Activated CD4-positive, alpha-beta T cell treated with anti-CD3 and anti-CD28 coated beads, Interleukin-10, Interleukin-2, amounts not matched to agents 100 ng/mL and 50 ng/mL, durations not matched to agents 16 hours and 8 hours (primary cell): Measurements from ENCODE around the gene MATN3.
"Not testable (repeated sequence)": the region's sequence is repeated elsewhere in the genome, so short reads cannot be mapped to it uniquely, and the experiment has no call there.

Source experiments
- DNase-seq: peaks from one replicate; pipeline ENCODE4 v3.0.0-alpha.2; 2020

Gene MATN3, protein sequence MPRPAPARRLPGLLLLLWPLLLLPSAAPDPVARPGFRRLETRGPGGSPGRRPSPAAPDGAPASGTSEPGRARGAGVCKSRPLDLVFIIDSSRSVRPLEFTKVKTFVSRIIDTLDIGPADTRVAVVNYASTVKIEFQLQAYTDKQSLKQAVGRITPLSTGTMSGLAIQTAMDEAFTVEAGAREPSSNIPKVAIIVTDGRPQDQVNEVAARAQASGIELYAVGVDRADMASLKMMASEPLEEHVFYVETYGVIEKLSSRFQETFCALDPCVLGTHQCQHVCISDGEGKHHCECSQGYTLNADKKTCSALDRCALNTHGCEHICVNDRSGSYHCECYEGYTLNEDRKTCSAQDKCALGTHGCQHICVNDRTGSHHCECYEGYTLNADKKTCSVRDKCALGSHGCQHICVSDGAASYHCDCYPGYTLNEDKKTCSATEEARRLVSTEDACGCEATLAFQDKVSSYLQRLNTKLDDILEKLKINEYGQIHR

GRCh38 chr2:20012282-20013125, at the start of gene MATN3:
Gene MATN3 (minus strand): TSS chr2:20012668. CDS start chr2:20012631, 37 bp downstream.
- DNase-seq, result no peak

DNA sequence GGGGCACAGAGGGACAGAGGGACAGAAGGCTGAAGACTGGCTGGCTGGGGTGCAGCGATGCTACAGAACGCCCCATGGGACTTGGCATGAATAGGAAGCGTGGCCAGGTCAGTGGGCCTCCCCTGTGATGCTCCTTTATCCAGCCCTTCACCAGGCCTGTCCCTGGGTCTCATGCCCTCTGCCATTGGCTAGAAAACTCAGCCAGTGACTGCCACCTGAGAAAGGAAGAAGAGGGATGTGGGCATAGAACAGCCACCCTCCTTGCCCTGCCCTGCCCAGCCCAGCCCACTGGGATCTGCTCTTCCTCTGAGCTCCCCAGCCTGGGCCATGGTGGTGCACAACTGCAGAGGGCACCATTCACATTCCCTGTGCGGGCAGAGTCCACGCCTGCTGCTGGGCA, 49.5 kb upstream of the MATN3 start:
- DNase-seq, result no peak

GRCh38 chr2:20061476-20061875, 49.0 kb upstream of the MATN3 start:
- DNase-seq, result no peak

- DNase-seq, result no peak
Measured at GRCh38 chr2:20060106-20060505, 47.6 kb upstream of the MATN3 start.

- no peak for DNase-seq
Measured at GRCh38 chr2:20057268-20057667, 44.8 kb upstream of the MATN3 start.

DNA sequence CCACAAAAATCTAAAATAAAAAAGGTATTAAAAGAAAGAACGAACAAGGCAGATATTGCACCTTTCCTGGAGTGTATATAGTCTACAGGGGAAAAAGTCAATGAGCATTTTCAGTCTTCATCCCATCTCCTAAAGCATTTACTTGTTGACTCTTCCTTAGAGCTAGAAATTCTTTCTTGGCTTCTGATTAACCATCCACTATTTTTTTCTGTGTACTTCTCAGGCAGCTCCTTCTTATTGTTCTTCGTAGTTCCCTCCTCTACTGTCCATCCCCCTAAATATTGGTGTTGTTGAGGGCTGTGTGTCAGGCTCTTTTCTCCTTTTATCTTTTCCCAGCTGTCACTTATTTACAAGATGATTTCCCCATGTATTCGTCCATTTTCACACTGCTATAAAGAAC, 42.5 kb upstream of the MATN3 start:
- DNase-seq, result no peak

DNA sequence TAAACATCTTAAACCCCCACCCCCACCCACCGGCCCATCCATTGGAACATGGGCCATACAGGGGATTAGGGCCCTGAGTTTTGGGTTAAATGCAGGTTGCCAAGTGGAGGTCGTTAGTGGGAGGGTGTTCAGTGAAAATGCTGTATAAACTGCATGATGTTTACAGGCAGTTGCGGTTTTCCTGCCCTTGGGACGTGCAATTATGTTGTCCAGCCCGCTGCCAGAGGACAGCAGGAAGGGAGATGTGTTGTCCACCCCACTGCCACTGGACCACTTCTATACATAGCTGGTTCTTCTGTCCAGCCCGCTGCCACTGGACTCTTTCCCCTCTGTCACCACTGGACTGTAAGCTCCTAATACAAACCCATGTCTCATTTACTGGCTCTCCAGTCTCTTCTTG, 41.7 kb upstream of the MATN3 start:
- DNase-seq, result no peak

GRCh38 chr2:20052861-20053281, 40.4 kb upstream of the MATN3 start:
- no peak for DNase-seq

GRCh38 chr2:20052229-20052851, 39.9 kb upstream of the MATN3 start:
- DNase-seq, result no peak

GRCh38 chr2:20051532-20052228, 39.2 kb upstream of the MATN3 start, which contains the start of gene LAPTM4A:
Gene LAPTM4A (minus strand): TSS chr2:20051628. CDS start chr2:20051520, 108 bp downstream.
- peak; percentile 99 for DNase-seq

GRCh38 chr2:20050646-20051531, 38.4 kb upstream of the MATN3 start:
- DNase-seq, result peak; percentile 54

- peak; percentile 30 for DNase-seq
Measured at GRCh38 chr2:20050104-20050645, 37.7 kb upstream of the MATN3 start.

- no peak for DNase-seq
Measured at GRCh38 chr2:20049637-20050036, 37.2 kb upstream of the MATN3 start.

GRCh38 chr2:20048488-20049448, 36.3 kb upstream of the MATN3 start:
- no peak for DNase-seq

DNA sequence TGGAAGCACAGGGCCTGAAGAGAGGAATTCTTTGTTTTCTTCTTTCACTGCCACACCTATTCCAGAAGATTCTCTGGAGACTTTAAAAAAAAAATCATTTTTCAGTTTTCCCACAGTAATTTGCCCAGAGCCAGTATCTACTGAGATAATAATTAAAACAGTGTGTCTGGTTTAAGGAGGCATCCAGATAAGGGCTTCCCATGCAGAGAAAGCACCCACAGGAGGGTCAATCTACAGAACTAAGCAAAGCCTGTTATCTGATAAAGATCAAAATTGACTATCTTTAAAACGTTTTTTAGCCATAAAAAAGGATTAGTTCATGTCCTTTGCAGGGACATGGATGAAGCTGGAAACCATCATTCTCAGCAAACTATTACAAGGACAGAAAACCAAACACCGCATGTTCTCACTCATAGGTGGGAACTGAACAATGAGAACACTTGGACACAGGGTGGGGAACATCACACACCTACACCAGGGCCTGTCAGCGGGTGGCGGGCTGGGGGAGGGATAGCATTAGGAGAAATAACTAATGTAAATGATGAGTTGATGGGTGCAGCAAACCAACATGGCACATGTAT, 33.3 kb upstream of the MATN3 start:
- DNase-seq, result not testable (repeated sequence)

GRCh38 chr2:20044778-20045177, 32.3 kb upstream of the MATN3 start:
- DNase-seq, result no peak

GRCh38 chr2:20042531-20042930, 30.1 kb upstream of the MATN3 start:
- DNase-seq, result no peak

DNA sequence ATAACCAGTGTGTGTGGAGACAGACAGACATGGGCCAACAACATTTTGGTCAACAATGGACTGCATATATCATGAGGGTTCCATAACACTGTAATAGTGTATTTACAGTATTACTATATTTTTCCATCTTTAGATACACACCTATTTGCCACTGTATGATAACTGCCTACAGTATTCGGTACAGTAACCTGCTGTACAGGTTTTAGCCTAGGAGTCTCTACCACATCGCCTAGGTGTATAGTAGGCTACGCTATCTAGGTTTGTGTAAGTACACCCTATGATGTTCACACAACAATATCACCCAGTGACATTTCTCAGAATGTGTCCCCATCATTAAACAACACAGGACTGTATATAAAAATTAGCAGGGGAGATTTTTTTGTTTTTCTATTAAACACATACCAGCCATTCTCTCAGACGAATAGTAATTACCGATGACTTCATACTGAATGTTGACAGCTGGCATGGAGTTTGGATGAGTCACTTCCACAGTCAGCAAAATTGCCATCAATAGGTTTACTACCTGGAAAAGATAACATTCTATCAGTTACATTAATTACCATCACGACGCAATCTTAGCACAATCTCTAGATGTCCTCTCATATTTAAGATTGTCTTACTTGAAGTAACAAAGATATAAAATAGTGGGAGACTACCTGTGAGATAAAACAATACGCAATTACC, 28.2 kb upstream of the MATN3 start:
- DNase-seq, result no peak

- DNase-seq, result no peak
Measured at GRCh38 chr2:20037660-20038059, 25.2 kb upstream of the MATN3 start.
